DOHH2 (cell line): ENCODE data around the gene RBM20.

Experiments
- H3F3A ChIP-seq: fragments of 200-600 bp; sonication (generic), shearing (Covaris generic); 2 replicates; pipeline ENCODE4 v1.6.0; 2016; ENCODE audit warnings: antibody characterized with exemption, mild to moderate bottlenecking; ENCODE audit not compliant: control insufficient read depth, insufficient read depth
- H3K27ac ChIP-seq: fragments of 200-600 bp; sonication (generic); 2 replicates; pipeline ENCODE4 v1.5.1; 2014; ENCODE audit warnings: low read depth, mild to moderate bottlenecking, low read length, moderate library complexity
- H3K27me3 ChIP-seq: fragments of 200-600 bp; sonication (generic); 2 replicates; pipeline ENCODE4 v1.6.1; 2014; ENCODE audit warnings: mild to moderate bottlenecking, low read length, mixed read lengths; ENCODE audit not compliant: control insufficient read depth
- H3K36me3 ChIP-seq: fragments of 200-600 bp; sonication (generic); 2 replicates; pipeline ENCODE4 v1.6.1; 2014; ENCODE audit warnings: mild to moderate bottlenecking, low read length, moderate library complexity, mixed read lengths; ENCODE audit not compliant: control insufficient read depth
- H3K4me1 ChIP-seq: fragments of 200-600 bp; sonication (generic); 2 replicates; pipeline ENCODE4 v1.6.1; 2014; ENCODE audit warnings: mild to moderate bottlenecking, low read length, mixed read lengths; ENCODE audit not compliant: control insufficient read depth
- H3K4me2 ChIP-seq: fragments of 200-600 bp; sonication (generic); 2 replicates; pipeline ENCODE4 v1.6.0; 2014; ENCODE audit warnings: mild to moderate bottlenecking, low read length, moderate library complexity
- H3K4me3 ChIP-seq: fragments of 200-600 bp; sonication (generic); 2 replicates; pipeline ENCODE4 v1.5.1; 2014; ENCODE audit warnings: mild to moderate bottlenecking, low read length, mixed read lengths
- H3K79me2 ChIP-seq: fragments of 200-600 bp; sonication (generic); 2 replicates; pipeline ENCODE4 v1.6.1; 2014; ENCODE audit warnings: mild to moderate bottlenecking, low read length, mixed read lengths; ENCODE audit not compliant: control insufficient read depth
- H3K9me2 ChIP-seq: fragments of 200-600 bp; sonication (generic); replicated peaks from 2 replicates; pipeline ENCODE4 v1.6.1; 2014; ENCODE audit warnings: mild to moderate bottlenecking, low read length, mixed read lengths; ENCODE audit not compliant: control insufficient read depth
- H3K9me3 ChIP-seq: fragments of 200-600 bp; sonication (generic); 2 replicates; pipeline ENCODE4 v1.6.1; 2014; ENCODE audit warnings: antibody characterized with exemption, low read length, mixed read lengths; ENCODE audit not compliant: control insufficient read depth, insufficient read depth
- H4K20me1 ChIP-seq: fragments of 200-600 bp; sonication (generic); 2 replicates; pipeline ENCODE4 v1.6.0; 2014; ENCODE audit warnings: low read depth, mild to moderate bottlenecking, antibody characterized with exemption, low read length, moderate library complexity; ENCODE audit not compliant: control insufficient read depth, insufficient read depth
- CTCF ChIP-seq: fragments of 200-600 bp; sonication (generic); IDR thresholded peaks from one replicate; pipeline ENCODE4 v1.5.1; 2014; ENCODE audit warnings: antibody characterized with exemption, mild to moderate bottlenecking, low read depth, low read length; ENCODE audit not compliant: poor library complexity, severe bottlenecking
- EZH2phosphoT487 ChIP-seq: fragments of 200-600 bp; sonication (generic); IDR thresholded peaks from 2 replicates; pipeline ENCODE4 v1.6.1; 2017; ENCODE audit warnings: borderline replicate concordance, mild to moderate bottlenecking, antibody characterized with exemption, low read length, moderate library complexity, mixed read lengths

Gene RBM20

GRCh38 chr10:110625356-110625894, 18.7 kb upstream of the RBM20 start:
- Histone ChIP-seq H3K79me2 (no peaks in the 10 kb centered on the region), H3K27ac (no peak overlapping the region), H3K4me2 (no peak overlapping the region), H3K27me3 (no peaks in the 10 kb centered on the region), H3K9me3 (no peaks in the 10 kb centered on the region), H3K4me1 (no peaks in the 10 kb centered on the region), H4K20me1 (no peaks in the 10 kb centered on the region), H3K4me3 (no peak overlapping the region), H3K9me2 (no peaks in the 10 kb centered on the region), H3K36me3 (no peaks in the 10 kb centered on the region), H3F3A (no peaks in the 10 kb centered on the region)
- no peak for TF ChIP-seq CTCF

GRCh38 chr10:110625951-110626855, 17.9 kb upstream of the RBM20 start:
- TF ChIP-seq CTCF (no peak), EZH2phosphoT487 (no peak)
- Histone ChIP-seq H3K27me3 (no peaks in the 10 kb centered on the region), H3K36me3 (no peaks in the 10 kb centered on the region), H3K4me2 (no peak overlapping the region), H3K9me2 (no peaks in the 10 kb centered on the region), H3K79me2 (no peaks in the 10 kb centered on the region), H3K4me3 (no peak overlapping the region), H4K20me1 (no peaks in the 10 kb centered on the region), H3K9me3 (no peaks in the 10 kb centered on the region), H3F3A (no peaks in the 10 kb centered on the region), H3K27ac (no peak overlapping the region), H3K4me1 (no peaks in the 10 kb centered on the region)

GRCh38 chr10:110628161-110628560, 16.0 kb upstream of the RBM20 start:
- no peaks in the 10 kb centered on the region for H3K9me2 ChIP-seq
- H3K4me3 ChIP-seq, result no peak overlapping the region
- no peaks in the 10 kb centered on the region for H3K4me1 ChIP-seq
- no peaks in the 10 kb centered on the region for H3K79me2 ChIP-seq
- no peaks in the 10 kb centered on the region for H3K9me3 ChIP-seq
- H3K27me3 ChIP-seq, result no peaks in the 10 kb centered on the region
- no peak overlapping the region for H3K27ac ChIP-seq
- H3F3A ChIP-seq, result no peaks in the 10 kb centered on the region
- H3K4me2 ChIP-seq, result no peak overlapping the region
- no peaks in the 10 kb centered on the region for H3K36me3 ChIP-seq
- TF ChIP-seq CTCF (no peak), EZH2phosphoT487 (no peak)
- no peaks in the 10 kb centered on the region for H4K20me1 ChIP-seq
